Rectal smooth muscle tissue (tissue), 1 donor: ENCODE data around the gene CYP27A1.

ENCODE experiments used
- H3K27ac ChIP-seq: one replicate; pipeline ENCODE4 v1.7.0; 2013; ENCODE audit warnings: low read depth, low read length, inconsistent platforms
- H3K27me3 ChIP-seq: one replicate; pipeline ENCODE4 v1.7.0; 2013; ENCODE audit warnings: low read length; ENCODE audit not compliant: control insufficient read depth, insufficient read depth
- H3K36me3 ChIP-seq: one replicate; pipeline ENCODE4 v1.7.0; 2013; ENCODE audit warnings: low read length; ENCODE audit not compliant: control insufficient read depth, insufficient read depth
- H3K4me1 ChIP-seq: one replicate; pipeline ENCODE4 v1.7.0; 2013; ENCODE audit warnings: low read length; ENCODE audit not compliant: control insufficient read depth, insufficient read depth
- H3K4me3 ChIP-seq: one replicate; pipeline ENCODE4 v1.7.0; 2013; ENCODE audit warnings: low read length
- H3K9ac ChIP-seq: one replicate; pipeline ENCODE4 v1.7.0; 2013; ENCODE audit warnings: low read length

Gene CYP27A1

DNA sequence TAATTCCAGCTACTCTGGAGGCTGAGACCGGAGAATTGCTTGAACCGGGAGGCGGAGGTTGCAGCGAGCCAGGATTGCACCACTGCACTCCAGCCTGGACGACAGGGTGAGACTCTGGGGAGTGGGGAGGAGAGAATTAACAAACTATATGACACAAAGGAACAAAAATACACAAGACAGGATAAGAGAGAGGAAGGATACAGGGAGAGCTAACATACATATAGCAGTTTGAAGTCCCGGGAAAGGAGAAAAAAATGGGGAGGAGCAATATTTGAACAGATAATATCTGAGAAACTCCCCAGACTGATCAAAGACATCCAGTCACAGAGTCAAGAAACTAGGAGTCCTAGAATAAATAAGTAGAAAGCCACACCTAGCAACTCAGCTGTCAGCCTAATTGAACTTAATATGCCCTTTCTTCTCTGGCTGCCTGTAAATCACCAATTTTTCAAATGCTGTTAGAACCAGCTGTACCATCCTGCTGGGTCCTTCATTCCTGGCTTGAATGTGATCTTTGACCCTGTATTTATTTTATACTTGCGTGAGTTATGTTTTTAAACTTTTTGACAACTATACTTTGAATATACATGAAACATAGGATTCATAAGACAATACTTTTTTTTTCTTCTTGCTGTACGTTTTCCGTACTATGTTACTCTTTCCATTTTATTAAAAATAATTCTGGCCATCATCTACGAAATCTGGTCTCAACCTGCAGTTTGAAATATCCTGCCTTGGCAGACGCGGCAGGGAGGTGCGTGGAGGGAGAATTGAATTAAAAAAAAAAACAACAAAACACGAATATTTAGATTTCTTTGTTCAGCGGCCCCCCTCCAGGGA, 876 bp upstream of the CYP27A1 start:
- Histone ChIP-seq H3K27me3 (no peaks in the 10 kb centered on the region), H3K9ac (peak overlapping the region; percentile 41), H3K36me3 (no peaks in the 10 kb centered on the region), H3K4me3 (peak overlapping the region; percentile 80), H3K27ac (peak overlapping the region; percentile 77), H3K4me1 (peaks cover 3% of the 10 kb centered on the region)

DNA sequence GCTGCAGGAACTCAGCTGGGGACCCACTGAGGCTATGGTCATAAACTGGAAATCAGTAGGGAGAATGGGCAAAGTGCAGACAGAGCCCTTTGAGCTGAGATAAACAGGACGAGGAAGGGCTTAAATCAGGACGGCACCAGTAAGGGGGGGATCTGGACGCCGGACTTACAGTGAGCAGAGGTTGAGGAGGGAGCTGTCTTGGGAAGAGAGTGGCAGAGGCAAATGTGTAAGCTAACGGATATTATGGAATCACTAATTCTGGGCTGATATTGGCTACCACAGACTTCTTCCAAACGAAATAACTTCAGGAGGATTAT, 539 bp downstream of the CYP27A1 start:
- peak overlapping the region; percentile 57 for H3K9ac ChIP-seq
- H3K4me1 ChIP-seq: peaks cover 3% of the 10 kb centered on the region

DNA sequence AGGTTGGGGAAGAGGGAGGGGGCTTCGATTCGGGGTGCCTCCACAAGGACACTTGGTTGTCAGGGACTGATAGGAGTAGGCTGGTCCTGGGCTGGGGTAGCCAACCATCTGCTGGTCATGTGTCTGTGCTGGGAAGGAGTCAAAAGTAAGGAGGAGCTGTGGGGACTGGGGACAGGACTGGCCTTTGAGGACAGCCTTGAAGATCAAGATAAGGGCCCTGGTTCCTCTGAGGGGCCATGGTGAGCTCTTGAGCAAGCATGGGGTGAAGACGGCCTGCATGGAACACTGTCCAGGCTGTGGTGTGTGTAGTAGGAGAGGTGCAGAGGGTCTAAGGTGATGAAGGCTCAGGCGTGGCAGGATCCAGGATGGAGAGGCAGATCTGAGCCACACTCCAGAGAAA, 1.7 kb downstream of the CYP27A1 start:
- Histone ChIP-seq H3K36me3 (no peaks in the 10 kb centered on the region), H3K4me1 (peaks cover 3% of the 10 kb centered on the region), H3K27ac (no peak overlapping the region), H3K4me3 (peak overlapping the region; percentile 80), H3K27me3 (no peaks in the 10 kb centered on the region), H3K9ac (no peak overlapping the region)

More for the DNA sequence above, 539 bp downstream of the CYP27A1 start:
- Histone ChIP-seq H3K27ac (peak overlapping the region; percentile 77), H3K27me3 (no peaks in the 10 kb centered on the region), H3K36me3 (no peaks in the 10 kb centered on the region), H3K4me3 (peak overlapping the region; percentile 80)

DNA sequence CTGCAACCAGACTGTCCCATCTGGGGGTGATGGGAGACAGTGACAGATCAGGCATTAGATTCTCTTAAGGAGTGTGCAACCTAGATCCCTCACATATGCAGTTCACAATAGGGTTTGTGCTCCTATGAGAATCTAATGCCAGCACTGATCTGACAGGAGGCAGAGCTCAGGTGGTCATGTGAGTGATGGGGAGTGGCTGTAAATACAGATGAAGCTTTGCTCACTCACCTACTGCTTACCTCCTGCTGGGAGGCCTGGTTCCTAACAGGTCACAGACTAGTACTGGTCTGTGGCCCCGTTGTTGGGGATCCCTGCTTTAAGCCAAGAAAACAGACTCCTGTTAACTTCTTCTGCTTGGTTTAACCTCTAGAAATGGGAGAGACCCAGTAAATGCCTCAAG, 3.2 kb downstream of the CYP27A1 start:
- Histone ChIP-seq H3K36me3 (no peaks in the 10 kb centered on the region), H3K4me3 (no peak overlapping the region), H3K27ac (no peak overlapping the region), H3K27me3 (no peaks in the 10 kb centered on the region), H3K4me1 (peaks cover 3% of the 10 kb centered on the region), H3K9ac (no peak overlapping the region)

DNA sequence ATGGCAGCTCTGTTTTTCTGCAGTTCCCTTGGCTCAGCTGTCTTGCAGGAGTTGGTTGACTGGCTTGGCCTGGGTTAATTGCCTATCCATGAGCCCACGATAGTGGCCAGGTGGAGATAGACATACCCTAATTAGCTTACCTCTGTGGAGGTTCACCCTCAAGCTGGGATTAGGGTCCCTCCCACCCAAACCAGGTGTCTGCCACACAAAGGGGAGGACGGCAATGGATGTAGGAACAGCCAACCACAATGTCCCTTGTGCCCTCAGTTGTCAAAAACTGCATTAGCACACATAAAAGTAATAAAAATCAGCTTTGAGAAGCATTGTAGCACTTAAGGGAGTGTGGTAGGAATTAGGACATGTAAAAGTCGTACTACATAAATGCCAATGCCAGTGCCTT, 4.2 kb downstream of the CYP27A1 start:
- H3K4me1 ChIP-seq: peaks cover 1% of the 10 kb centered on the region
- H3K9ac ChIP-seq: no peak overlapping the region
- no peak overlapping the region for H3K4me3 ChIP-seq
- no peaks in the 10 kb centered on the region for H3K36me3 ChIP-seq
- no peaks in the 10 kb centered on the region for H3K27me3 ChIP-seq
- H3K27ac ChIP-seq: no peak overlapping the region

DNA sequence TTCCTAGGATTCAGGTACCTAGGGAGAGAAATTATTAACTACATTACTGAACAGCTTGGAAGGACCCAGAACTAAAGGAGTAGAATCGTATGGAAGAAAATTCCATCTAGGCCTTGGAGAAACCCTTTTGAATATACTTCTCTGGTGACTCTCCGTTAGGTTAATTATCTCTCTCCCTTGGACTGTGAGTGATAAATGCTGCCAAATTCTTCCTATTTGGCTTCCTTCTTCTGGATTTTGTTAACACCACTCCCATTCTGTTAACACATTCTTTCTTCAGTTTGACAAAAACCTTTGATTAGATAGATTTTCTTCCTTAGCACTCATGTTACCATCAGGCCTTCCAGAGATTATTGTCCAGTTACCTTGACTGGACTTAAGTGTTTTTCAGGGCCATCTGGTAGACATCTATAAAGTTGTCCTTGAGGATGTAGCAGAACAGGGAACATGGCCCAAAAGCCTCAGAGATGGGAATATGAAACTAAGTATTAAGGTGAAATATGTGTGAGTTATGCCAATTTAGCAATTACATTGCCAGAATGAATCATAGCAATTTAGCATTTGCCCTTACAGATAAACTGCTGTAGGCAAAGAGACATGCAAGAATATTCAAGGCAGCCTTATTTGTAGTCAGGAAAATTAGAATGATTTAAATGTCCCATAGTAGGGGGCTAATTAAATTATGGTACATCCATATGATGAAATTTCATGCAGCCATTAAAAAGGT, 6.7 kb downstream of the CYP27A1 start:
- Histone ChIP-seq H3K4me1 (no peaks in the 10 kb centered on the region), H3K36me3 (no peaks in the 10 kb centered on the region), H3K4me3 (no peak overlapping the region), H3K9ac (no peak overlapping the region), H3K27me3 (no peaks in the 10 kb centered on the region), H3K27ac (no peak overlapping the region)

DNA sequence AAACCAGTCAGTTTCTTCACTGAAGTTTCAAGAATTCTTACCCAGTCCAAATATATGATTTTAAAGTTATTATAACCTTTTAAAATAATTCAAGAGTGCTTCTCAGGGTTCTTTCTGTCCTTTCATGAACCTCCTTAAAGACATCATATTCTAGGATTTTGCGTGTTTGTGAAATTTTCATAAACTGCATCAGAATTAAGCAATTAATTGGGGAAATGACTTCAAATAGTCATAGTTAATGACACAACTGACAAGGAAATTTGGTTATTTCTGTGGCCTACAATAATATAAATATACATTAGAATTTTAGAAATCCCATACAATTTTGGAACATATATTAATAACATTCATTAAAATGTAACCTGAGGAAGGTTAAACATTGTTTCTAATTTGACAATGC, 10.5 kb downstream of the CYP27A1 start:
- H3K27ac ChIP-seq: no peak overlapping the region
- no peaks in the 10 kb centered on the region for H3K36me3 ChIP-seq
- H3K4me3 ChIP-seq: no peak overlapping the region
- H3K4me1 ChIP-seq: no peaks in the 10 kb centered on the region
- no peak overlapping the region for H3K9ac ChIP-seq
- no peaks in the 10 kb centered on the region for H3K27me3 ChIP-seq

GRCh38 chr2:218796691-218797090, 14.7 kb downstream of the CYP27A1 start:
- Histone ChIP-seq H3K27me3 (no peaks in the 10 kb centered on the region), H3K4me1 (no peaks in the 10 kb centered on the region), H3K27ac (no peak overlapping the region), H3K4me3 (no peak overlapping the region), H3K36me3 (no peaks in the 10 kb centered on the region), H3K9ac (no peak overlapping the region)

- Histone ChIP-seq H3K4me1 (no peaks in the 10 kb centered on the region), H3K36me3 (no peaks in the 10 kb centered on the region), H3K27ac (no peak overlapping the region), H3K9ac (no peak overlapping the region), H3K27me3 (no peaks in the 10 kb centered on the region), H3K4me3 (no peak overlapping the region)
These were observed 17.0 kb downstream of the CYP27A1 start for GRCh38 chr2:218798767-218799504.

DNA sequence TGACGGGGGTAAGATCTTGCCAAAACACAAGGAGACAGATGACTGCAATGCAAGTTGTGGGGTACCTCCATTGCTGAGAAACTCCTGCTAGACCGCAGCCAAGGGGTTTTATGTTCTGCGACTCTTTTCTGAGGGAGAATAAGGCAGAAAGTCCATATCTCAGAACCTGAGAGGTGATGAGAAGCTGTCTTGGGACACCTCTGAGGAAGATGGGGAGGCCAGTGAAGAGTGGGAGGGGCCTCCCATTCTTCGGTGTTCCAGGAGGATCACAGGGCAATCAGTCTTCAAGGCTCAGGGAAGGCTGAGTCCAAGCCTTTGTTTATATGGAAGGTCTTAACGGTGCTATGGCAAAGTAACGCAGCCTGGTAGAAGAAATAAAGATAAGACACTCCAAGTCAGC, 18.0 kb downstream of the CYP27A1 start:
- Histone ChIP-seq H3K36me3 (no peaks in the 10 kb centered on the region), H3K4me1 (no peaks in the 10 kb centered on the region), H3K27me3 (no peaks in the 10 kb centered on the region), H3K4me3 (no peak overlapping the region), H3K27ac (no peak overlapping the region), H3K9ac (no peak overlapping the region)

DNA sequence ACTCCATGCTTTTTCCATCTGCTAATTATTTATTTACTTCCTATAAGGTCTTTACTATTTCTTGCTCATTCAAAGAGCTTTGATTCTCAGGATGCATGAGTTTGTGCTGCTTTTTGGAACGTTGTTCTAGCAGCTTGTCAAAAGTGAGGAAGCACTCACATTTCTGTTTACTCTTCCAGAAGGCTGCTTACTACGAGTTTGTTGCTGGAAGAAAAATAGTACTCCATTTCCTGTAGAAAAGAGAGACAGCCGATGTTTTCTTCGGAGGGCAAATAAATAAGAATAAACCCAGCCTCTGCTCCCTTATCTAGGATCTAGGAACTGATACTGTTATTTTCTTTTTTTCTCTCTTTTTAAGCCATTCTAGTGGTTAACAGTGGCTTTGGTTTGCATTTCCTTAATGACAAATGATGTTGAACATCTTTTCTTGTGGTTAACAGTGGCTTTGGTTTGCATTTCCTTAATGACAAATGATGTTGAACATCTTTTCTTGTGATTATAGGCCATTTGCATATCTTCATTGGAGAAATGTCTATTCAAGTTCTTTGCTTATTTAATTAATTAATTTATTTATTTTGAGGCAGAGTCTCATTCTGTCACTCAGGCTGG, 20.5 kb downstream of the CYP27A1 start:
- peaks cover 14% of the 10 kb centered on the region for H3K4me1 ChIP-seq
- no peak overlapping the region for H3K9ac ChIP-seq
- H3K27me3 ChIP-seq: no peaks in the 10 kb centered on the region
- H3K27ac ChIP-seq: no peak overlapping the region
- no peaks in the 10 kb centered on the region for H3K36me3 ChIP-seq
- H3K4me3 ChIP-seq: no peak overlapping the region

GRCh38 chr2:218804817-218805216, 22.9 kb downstream of the CYP27A1 start:
- Histone ChIP-seq H3K4me3 (no peak overlapping the region), H3K27me3 (no peaks in the 10 kb centered on the region), H3K4me1 (peaks cover 14% of the 10 kb centered on the region), H3K9ac (no peak overlapping the region), H3K27ac (peak overlapping the region; percentile 54), H3K36me3 (no peaks in the 10 kb centered on the region)
